Cerebellar nuclear complex (tissue), 1 donor: ENCODE data around the gene SLC38A10.
"Not testable (repeated sequence)": the region's sequence is repeated elsewhere in the genome, so short reads cannot be mapped to it uniquely, and the experiment has no call there.

Experiments used
- DNase-seq, 2 experiments: peaks; one replicate each; lab custom pipeline; 2025; lab: John Stamatoyannopoulos, UW

SLC38A10 gene

DNA sequence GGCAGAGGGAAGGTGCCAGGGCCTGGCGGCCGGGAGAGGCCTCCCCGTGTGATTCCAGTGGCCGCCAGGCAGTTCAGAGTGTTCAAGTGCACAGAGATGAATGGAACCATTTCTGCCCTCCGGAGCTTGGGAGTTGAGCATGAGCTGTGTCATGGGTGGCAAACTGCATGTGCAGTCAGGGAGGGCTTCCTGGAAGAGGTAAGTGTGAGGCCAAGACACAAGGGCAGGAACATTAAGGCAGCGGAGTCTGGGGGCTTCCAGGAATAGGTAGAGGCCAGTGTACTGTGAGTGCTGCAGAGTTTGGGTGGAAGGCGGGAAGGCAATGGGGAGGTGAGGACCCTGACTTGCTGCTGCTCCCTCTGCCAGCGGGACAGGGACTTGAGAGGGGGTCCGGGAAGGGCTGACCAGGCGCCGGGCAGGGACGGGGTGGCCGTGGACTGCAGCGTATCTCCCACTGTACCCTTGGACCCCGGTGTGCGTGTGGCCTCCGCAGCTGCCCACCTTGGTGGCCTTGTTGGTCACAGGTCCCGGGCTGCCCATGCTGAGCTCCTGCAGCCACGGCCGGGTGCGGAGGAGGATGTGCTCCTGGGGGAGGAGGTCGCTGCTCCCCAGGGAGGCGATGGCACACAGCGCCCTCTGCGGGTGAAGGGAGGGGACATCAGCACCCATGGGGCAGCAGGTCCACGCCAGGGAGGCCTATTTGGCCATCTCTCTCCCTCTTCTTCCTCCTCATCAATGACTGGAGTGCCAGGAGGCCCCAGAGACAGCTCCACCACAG lies 64.9 kb downstream of the SLC38A10 start:
- no peak for DNase-seq

DNA sequence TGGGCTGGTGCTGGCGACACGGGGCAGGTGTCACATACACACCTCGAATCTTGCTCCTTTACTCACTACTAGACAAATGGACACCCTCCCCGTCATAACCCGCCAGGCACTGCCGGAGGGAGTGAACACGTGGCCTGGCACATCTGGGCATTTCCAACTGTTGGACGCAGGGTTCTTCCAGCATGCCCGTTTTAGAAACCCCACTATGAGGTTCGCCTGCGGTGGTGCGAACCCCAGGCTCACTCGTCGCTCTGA lies 65.5 kb downstream of the SLC38A10 start:
- DNase-seq, result no peak

DNA sequence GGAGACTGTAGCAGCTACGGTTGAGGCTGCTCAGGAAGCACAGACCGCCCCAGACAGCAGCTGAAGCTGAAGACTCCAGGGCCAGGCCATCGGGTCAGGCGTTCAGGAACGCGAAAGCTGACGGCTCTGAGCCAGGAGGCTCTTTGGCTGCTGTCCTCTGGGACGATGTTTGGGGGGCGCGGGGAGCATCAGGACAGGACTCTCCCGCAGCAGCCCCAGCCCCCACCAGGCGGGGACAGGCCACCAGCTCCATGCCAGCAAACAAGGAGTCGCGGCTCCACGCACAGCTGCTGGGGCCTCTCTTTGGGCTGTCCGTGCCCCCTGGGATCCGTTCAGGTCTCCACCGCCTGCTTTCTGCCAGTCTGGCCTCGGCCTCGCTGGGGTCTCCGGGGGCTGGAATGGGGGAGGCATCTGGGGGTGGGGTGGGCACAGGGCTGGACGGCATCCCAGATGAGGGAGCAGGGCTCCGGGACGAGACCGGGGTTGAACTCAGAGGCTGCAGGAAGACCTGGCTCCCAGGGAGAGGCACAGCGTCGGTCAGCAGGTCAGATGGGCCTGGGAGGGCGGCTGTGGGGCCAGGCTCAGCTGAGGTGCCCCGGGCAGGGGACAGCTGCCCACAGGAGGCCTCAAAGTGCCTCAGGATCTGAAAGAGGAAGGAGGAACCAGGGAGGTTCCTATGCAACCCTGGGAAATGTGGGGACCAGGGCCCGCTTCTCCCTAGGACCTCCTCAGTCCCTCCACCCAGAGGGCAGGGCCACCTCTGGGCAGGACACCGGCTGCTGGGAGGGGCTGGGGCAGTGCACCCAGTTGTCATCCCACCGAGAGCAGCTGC lies 66.1 kb downstream of the SLC38A10 start:
- no peak for DNase-seq

DNA sequence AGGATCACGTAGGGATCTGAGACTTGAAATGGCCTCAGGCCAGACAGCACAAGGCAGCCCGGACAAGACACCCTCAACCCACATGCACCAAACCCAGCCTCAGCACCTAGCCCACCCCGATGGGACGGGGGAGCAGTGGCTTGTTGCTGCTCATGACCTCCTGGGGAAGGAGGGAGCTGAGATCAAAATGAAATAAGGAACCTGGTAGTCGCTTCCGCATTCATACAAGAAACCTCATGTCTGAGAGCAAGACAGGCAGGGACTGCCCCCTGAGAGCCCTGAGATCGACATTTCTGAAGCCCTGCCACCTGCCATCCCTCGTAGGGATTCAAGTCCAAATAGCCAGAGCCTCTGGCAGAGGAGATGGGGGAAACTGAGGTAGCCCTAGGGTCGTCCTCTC lies 66.7 kb downstream of the SLC38A10 start:
- no peak for DNase-seq

DNA sequence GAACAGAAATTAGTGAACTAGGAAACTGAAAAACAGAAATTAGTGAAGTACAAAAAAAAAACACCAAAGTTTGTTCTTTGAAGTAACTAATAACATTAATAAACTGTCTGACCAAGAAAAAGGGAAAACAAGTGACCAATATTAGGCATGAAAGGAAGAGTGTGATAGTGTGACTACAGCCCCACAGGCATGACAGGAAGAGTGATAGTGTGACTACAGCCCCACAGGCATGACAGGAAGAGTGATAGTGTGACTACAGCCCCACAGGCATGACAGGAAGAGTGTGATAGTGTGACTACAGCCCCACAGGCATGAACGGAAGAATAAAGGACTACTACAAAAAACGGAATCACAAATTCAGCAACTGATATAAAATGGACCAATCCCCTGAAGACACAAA lies 67.5 kb downstream of the SLC38A10 start:
- DNase-seq, result not testable (repeated sequence)

DNA sequence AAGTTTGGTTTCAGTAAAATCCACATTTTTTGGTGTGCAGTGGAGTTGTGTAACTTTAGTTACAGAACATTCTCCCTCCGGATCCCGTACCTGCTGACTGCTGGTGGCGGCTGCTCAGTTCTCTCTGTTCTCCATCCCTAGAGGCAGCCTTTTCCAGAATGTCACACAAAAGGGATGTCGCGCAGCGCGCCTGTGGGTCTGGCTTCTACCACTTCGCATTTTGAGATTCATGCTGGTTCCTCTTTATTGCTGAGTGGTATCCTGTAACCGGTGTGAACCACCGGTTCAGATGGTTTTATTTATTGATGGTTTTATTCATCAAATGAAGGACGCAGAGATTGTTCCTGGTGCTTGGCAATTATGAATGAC lies 71.4 kb downstream of the SLC38A10 start:
- no peak for DNase-seq

DNA sequence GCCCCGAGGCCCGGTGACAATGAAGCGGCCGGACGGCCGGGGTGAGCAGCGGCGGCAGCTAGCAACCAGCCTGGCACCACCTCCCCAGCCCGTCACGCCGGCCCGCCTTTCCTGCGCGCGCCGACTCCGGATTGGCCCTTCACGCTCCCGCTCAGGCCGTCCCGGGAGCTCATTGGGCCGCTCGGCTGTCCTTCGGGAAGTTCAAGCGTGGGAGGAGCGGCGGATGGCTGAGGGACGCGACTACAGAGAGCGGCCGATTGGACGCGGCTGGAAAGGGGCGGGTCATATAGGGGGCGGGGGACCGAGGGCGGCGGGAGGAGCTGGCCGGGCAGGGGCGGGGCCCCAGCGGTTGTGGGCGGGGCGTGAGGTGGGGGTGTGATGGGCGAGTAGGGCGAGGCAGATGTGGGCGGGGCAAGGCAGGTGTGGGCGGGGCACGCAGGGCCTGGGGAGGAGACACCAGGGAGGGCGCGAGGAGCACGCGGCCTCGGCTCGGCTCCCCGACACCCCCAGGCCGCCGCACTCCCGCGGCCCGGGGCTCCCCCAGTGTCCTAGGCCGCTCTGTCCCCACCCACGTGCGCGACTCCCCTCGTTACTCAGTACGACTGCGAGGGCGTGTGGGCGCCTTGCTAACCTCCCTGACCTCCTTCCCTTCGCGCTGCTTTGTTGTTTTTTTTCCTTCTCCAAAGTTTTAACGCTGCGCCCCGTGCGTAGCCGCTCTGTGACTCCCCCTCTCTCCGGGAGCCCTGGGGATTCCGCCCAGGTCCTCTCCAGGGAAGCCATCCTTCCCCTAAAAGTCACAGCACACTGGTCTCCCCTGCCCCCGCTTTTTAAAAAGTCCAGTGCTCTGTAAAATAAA lies 72.0 kb downstream of the SLC38A10 start, which contains the start of gene CEP131:
CEP131 (minus strand) TSS at position 60 of the 856 bp plus-strand sequence. CDS start 2,909 bp downstream, outside the sequence.
- DNase-seq, result peak; percentile 56 to 88

DNA sequence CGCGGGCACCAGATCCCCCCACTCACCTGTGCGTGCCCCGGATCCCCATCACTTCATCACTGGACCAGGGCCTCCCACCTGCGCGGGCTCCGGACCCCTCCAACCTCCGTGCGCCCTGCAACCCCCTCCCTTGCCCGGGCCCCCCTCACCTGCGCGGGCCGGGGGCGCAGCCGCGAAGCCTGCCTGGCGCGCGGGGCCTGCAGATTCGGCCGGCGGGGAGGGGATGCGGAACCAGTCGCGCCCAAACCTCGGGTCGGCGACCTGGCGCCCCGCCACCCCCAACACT lies 72.5 kb downstream of the SLC38A10 start:
- DNase-seq, result no peak

DNA sequence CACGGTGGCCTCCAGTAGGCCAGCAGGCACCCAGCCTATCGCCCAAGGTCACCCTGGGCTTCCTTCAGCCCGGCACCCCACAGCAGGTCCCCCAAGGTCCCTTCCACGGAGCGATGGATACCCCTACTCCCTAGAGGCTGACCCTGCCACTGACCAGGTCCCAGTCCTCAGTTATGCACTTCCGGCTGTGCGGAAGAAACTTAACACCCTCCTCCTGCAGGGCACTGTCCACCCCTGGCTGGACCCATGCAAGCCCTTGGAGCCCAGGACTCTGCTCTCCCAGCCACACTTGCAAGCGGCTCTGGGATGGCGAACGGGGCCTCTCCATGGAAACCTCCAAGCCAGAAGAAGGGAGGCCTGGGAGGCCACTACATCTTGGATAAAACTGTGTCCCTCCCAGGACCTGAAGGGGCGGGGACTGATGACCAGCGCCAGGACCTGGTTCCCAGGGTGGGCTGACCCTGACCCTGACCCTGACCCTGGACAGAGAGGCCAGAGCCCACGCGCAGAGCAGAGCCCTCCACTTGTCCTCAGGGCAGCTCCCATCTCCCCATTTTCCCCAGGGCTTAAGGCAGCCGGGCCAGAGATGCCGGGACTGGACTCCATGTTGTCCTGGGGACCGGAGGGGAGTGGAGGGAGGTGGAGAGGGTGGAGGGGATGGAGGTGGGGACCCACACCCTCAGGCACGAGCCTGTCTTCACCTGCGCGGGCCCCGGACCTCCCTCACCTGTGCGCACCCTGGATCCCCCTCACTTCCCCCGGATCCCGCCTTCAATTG lies 73.1 kb downstream of the SLC38A10 start:
- no peak for DNase-seq

DNA sequence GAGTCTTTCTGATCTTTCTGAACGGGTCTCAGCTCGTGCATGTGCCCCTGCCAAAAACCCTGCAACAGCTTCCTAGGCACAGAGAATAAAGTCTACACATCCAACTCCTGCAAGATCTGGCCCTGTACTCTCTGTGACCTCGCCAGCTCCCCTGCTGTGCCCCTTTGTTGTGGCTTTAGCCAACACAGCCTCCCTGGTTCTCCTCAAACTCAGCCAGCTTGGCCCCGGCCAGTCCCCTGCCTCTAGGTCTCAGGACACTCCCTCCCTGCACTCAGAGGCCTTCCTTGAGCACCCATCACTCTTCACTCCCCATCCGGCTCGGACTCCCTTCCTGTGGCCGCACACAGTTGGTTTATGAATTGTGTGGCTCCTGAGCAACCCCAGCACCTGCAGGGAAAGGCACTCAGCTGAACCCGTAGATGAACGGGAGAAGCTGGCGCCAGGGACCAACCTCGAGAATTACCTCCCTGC lies 73.7 kb downstream of the SLC38A10 start:
- no peak for DNase-seq

DNA sequence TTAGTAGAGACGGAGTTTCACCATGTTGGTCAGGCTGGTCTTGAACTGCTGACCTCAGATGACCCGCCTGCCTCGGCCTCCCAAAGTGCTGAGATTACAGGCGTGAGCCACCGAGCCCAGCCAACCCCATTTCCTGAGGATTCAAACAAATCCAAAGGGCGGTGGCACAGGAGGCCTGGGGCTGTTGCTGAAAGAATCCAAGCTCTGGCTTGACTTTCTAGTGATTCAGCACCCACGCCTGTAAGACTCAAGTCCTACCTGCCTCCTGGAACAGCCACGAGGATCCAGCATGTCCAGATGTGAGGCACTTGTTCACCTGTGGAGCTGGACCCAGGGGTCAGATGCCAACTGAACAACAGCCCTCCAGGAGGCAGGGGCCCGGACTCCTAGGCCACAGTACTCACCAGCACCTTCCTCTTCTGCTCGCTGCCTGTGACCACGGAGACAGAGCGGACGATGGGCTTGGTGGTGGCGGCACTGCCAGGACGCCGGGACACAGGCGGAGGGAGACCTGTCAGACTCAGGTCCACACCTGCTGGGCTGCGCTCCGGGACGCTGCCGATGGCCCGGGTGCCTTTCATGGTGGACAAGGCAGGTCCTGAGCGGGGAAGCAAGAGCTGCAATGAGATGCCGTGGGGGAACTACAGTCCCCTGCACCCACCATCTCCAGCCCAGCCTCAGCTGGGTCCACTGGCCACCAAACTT lies 75.5 kb downstream of the SLC38A10 start:
- no peak for DNase-seq

DNA sequence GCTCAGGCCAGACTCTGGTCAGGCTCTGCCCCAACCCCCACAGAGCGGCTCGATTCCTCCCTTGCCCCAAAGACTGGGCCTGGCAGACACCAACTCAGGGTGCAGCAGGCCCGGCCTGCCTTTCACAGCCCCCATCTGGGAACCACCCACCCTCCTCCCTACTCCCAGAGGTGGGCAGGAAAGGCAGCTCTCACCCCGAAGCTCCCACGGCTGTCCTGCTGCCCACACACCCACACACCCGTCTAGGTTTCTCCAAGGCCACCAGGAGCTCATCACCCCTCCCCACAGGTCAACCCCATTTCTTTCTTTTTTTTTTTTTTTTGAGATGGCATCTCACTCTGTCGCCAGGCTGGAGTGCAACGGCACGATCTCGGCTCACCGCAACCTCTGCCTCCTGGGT lies 76.1 kb downstream of the SLC38A10 start:
- DNase-seq, result no peak

DNA sequence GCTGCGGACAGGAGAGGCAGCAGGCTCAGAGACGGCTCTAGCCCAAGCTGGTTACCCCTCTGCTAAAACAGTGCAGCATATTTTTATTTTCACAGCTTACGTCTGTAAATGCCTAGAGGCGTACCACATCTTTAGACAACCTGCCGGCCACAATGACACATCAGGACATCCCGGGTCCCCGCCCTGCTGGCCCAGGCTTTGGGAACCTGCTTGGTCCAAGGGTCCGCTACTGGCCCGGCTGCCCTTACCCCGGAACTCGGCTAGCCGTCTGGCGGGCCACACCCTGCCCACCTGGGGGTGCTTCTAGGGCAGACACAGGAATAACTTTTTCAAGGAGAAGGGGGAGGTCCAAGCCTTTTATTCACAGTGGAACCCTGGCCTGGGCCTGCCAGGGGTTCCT lies 76.6 kb downstream of the SLC38A10 start:
- no peak for DNase-seq

DNA sequence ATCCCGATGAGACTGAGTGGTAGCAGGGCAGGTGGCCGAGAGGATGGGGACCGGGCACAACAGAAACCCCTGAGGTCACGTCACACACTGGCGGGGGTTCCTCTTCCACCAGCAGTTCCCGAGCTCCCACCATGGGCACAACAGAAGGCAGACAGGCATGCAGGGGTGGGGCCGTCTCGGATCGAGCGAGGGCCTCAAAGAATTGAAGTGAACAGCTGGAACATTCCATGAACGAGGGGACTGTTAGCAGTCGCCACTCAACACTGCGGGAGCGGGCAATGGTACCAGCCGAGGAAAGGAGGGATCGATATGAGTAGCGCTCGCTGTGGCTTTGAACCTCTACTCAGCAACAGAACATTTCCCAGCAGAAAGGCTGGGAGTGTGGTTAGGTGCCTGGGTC lies 77.6 kb downstream of the SLC38A10 start:
- DNase-seq, result no peak

DNA sequence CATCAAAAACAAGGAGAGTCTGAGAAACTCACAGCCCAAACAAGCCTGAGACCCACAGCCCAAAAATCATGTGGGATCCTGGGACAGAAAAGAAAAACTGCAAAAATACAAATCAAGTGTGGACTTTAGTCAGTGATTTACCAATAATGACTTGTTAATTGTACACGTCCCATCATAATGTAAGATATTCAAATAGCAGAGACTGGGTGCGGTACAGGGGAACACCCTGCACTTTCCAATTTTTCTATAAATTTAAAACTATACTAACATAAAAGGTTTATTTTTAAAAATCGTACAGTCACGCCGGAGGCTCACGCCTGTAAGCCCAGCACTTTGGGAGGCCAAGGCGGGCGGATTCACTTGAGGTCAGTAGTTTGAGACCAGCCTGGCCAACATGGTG lies 81.1 kb downstream of the SLC38A10 start:
- DNase-seq, result no peak

DNA sequence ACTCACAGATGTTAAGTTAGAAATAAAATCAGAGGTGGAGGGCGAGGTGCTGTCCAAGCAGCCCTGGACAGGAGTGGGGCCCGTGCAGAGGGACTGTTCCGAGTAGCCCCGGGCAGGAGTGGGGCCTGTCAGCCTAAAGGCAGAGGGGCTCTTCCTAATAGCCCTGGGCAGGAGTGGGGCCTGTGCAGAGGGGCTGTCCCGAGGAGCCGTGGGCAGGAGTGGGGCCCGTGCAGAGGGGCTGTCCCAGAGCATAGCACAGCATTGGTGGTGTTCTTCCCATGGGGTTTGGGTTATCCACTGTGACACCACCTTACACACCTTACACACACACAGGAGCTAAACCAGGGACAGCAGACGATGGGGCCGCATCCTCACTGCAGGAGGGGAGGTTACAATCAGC lies 82.7 kb downstream of the SLC38A10 start:
- DNase-seq, result no peak

DNA sequence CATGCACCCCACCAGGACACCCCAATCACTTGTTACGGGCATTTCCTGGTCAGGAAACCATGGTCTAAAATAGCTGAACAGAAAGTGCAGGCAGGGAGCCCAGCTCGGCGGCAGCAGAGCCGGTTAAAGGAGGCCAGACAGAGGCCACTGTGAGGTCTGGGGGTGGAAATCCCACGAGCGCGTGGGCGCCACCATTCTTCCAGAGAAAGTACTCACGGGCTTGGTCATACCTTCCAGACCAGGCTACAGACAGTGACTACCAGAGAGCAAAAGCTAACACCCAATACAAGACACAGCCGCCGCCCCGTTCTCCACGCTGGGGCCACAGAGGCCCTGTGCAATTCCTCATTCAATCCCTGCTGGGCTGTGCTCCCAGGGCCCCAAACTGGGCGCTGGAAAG lies 84.2 kb downstream of the SLC38A10 start:
- no peak for DNase-seq

DNA sequence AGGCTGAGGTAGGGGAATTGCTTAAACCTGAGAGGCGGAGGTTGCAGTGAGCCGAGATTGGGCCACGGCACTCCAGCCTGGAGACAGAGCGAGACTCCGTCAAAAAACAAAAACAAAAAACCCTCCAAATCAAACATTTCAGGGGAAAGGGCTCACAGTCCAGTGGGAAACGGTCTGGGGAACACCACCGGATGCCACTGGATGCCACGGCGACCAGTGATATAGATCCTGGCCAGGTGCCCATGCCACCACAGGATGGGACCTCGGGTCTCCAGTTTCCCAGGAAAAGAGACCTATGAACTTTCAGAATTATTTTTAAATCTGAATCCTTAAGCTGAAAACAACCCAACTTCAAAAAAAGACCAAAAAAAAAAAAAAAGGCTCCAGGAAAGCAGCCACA lies 84.6 kb downstream of the SLC38A10 start:
- DNase-seq, result no peak

DNA sequence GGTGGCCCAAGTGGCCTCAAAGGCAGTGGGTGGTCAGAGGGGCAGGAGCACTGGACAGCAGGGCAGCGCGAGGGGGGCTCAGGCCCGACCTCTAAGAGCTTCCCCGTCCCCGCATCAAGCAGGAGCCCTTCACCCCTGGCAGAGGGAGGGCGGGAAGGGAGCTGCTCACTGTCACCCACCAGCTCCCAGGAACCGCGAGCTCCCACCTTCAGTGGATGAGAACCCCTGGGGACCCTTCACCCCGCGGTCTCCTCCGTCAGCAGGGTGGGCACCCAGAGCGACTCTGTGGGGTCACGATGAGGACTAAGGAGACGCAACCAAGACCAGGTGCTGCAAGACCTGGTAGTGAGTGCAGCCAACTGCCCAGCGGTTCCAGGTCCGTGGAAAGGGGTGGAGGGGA lies 86.0 kb downstream of the SLC38A10 start:
- no peak for DNase-seq

DNA sequence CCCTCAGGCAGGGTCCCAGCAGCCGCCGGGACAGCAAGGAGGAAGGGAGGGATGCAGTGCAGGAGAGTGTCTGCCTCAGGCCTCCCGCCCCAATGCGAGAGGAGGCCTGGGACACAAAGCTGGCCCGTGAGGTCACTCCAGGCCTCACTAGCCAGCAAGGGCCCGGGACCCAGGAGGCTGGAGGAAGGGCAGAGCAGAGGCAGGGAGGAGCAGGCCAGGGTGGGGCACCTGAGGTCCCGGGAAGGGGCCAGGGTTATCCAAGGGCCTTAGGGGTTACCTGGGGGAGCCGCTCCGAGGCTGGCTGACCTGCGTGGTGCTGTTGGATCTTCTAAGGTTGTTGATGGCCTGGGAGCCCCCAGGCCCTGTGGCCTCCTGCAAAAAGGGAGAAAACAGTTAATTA lies 86.5 kb downstream of the SLC38A10 start:
- DNase-seq, result no peak
